K562 treated with DMSO at 1 percent for 24 hours (cell line): ENCODE measurements around the gene HOMER1. TPM values are rescaled to one million over a fixed set of nuclear protein-coding genes. Genes with fewer than 3 reads are reported as not detected.

Experiments
- total RNA-seq: library from RNA; unstranded; fragments of 300-600 nt; gene quantifications from 2 replicates; pipeline ENCODE4 v1.2.3, GENCODE V29; 2022; ENCODE audit warnings: low read depth; ENCODE audit not compliant: insufficient read depth

Gene HOMER1
- 3.1 and 5.6 TPM in 2 replicates for total RNA-seq

GRCh38 chr5:79513704-79514390, at the start of gene HOMER1:
HOMER1 (minus strand) TSS chr5:79514134; CDS start chr5:79512774, 1,360 bp downstream.

Other genes starting within 250 kb of the HOMER1 start
- gene TENT2, start 98.3 kb upstream of the HOMER1 start, total RNA-seq, result 20.2 and 23.0 TPM in 2 replicates
- 0.22 and 0.32 TPM in 2 replicates for gene CMYA5, start 175.7 kb upstream of the HOMER1 start, total RNA-seq